Suprapubic skin (tissue), 4 donors: ENCODE results near the gene RBM43. TPM values are rescaled to one million over a fixed set of nuclear protein-coding genes. Genes with fewer than 3 reads are reported as not detected.

Source experiments
- DNase-seq, 2 donors: peaks; one replicate each; pipeline ENCODE4 v3.0.0-alpha.2; 2019; ENCODE audit warnings: low spot score in 2 of 2
- H3K27ac ChIP-seq: fragments of 200-600 bp; sonication (generic); one replicate; pipeline ENCODE4 v1.5.1; 2019
- H3K27me3 ChIP-seq: fragments of 200-600 bp; sonication (generic); one replicate; pipeline ENCODE4 v1.5.1; 2019
- H3K36me3 ChIP-seq: fragments of 200-600 bp; sonication (generic); one replicate; pipeline ENCODE4 v1.5.1; 2019
- H3K4me1 ChIP-seq: fragments of 200-600 bp; sonication (generic); one replicate; pipeline ENCODE4 v1.5.1; 2019
- H3K4me3 ChIP-seq: fragments of 200-600 bp; sonication (generic); one replicate; pipeline ENCODE4 v1.5.1; 2019; ENCODE audit warnings: mild to moderate bottlenecking
- H3K9me3 ChIP-seq: fragments of 200-600 bp; sonication (generic); one replicate; pipeline ENCODE4 v1.5.1; 2019
- EP300 ChIP-seq: sonication (generic); formaldehyde crosslinking; IDR thresholded peaks from one replicate; pipeline ENCODE4 v1.6.1; 2017; ENCODE audit warnings: antibody characterized with exemption
- POLR2A ChIP-seq, 2 donors: fragments of 450-650 bp; IDR thresholded peaks; one replicate each; pipeline ENCODE4 v1.6.1; 2017; ENCODE audit warnings: antibody characterized with exemption in 2 of 2, mild to moderate bottlenecking in 2 of 2, moderate library complexity in 2 of 2
- POLR2AphosphoS5 ChIP-seq, 3 donors: sonication (generic); formaldehyde crosslinking; IDR thresholded peaks; one replicate each; pipeline ENCODE4 v1.6.1; 2017; ENCODE audit warnings: antibody characterized with exemption in 3 of 3
- WGBS: methylation state at CpG from one replicate; pipeline ENCODE4 v1.1.5; 2018; 5-methylcytosine and 5-hydroxymethylcytosine counted together
- total RNA-seq, 4 donors: library from RNA; depleted of rRNA; stranded (reverse); fragments of >200 nt; gene quantifications; one replicate each; pipeline ENCODE4 v1.1.0, GENCODE V29; 2016
- TF ChIP-seq, protein P1 (sequence below), 2 donors: fragments of 200-600 bp in 1 of 2; fragments of 450-650 bp in 1 of 2; sonication (generic) in 1 of 2; IDR thresholded peaks; one replicate each; pipeline ENCODE4 v1.5.1; 2016 to 2019; ENCODE audit warnings: antibody characterized with exemption in 2 of 2, mild to moderate bottlenecking in 1 of 2, moderate library complexity in 1 of 2

The RBM43 gene
- total RNA-seq, 4 donors from 2014 or later = 1.9 to 5.1 (median 4.3) TPM

DNA sequence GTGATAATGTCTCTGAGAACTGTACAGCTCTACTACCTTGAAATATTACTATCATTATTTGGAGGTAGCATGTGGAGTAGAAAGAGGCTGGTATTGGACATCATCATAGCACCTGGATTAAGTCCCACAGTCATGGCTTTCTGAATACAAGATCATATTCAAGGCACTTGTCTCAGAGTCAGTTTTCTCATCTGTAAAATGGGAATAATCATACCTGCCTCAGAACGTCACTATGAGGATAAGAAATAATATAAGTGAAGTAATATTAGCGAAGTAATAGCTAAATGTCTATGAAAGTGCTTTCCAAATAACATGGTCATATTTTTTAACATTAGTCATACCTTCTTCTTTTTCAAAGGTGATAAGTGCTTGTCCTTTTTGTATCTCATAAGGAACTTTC is 16.8 kb upstream of the RBM43 start:
- H3K36me3 ChIP-seq = peaks cover 52% of the 10 kb centered on the region
- no peak for TF ChIP-seq EP300
- TF ChIP-seq, protein P1, sequence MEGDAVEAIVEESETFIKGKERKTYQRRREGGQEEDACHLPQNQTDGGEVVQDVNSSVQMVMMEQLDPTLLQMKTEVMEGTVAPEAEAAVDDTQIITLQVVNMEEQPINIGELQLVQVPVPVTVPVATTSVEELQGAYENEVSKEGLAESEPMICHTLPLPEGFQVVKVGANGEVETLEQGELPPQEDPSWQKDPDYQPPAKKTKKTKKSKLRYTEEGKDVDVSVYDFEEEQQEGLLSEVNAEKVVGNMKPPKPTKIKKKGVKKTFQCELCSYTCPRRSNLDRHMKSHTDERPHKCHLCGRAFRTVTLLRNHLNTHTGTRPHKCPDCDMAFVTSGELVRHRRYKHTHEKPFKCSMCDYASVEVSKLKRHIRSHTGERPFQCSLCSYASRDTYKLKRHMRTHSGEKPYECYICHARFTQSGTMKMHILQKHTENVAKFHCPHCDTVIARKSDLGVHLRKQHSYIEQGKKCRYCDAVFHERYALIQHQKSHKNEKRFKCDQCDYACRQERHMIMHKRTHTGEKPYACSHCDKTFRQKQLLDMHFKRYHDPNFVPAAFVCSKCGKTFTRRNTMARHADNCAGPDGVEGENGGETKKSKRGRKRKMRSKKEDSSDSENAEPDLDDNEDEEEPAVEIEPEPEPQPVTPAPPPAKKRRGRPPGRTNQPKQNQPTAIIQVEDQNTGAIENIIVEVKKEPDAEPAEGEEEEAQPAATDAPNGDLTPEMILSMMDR (IDR thresholded peaks at IDR 0.05) = no peak
- no peak for TF ChIP-seq POLR2A (IDR thresholded peaks at IDR 0.05)
- no peak for TF ChIP-seq POLR2AphosphoS5 (IDR thresholded peaks at IDR 0.05)
- peaks cover 3% of the 10 kb centered on the region for H3K4me1 ChIP-seq
- H3K27me3 ChIP-seq = no peaks in the 10 kb centered on the region
- no peak for DNase-seq
- WGBS = 100% methylated on average over 2 of the region's 2 CpGs
- no peaks in the 10 kb centered on the region for H3K9me3 ChIP-seq
- H3K4me3 ChIP-seq = no peak overlapping the region
- no peak overlapping the region for H3K27ac ChIP-seq

DNA sequence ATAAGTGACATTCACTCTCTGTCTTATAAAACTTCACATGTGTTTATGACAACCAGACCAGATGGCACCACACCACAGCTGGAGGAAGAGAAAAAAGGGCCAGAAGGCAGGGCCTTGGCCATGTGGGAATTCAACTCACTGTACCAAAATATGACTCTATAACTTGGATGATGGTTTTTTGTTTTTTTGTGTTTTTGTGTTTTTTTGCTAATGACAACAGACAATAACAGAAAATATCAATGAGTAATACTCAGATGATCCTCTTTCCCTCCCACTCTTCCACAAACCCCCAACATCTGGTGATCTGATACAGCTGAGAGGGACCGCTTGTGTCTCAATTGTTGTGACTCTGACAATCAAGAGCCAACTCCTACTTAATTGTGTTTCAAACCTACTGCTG is 15.4 kb upstream of the RBM43 start:
- H3K36me3 ChIP-seq = peaks cover 58% of the 10 kb centered on the region
- no peak overlapping the region for H3K27ac ChIP-seq
- no peak overlapping the region for H3K4me3 ChIP-seq
- TF ChIP-seq, protein P1 (IDR thresholded peaks at IDR 0.05) = no peak
- TF ChIP-seq EP300 (no peak), POLR2AphosphoS5 (IDR thresholded peaks at IDR 0.05) (no peak), POLR2A (IDR thresholded peaks at IDR 0.05) (no peak)
- no peaks in the 10 kb centered on the region for H3K9me3 ChIP-seq
- H3K4me1 ChIP-seq = peaks cover 3% of the 10 kb centered on the region
- no peaks in the 10 kb centered on the region for H3K27me3 ChIP-seq
- WGBS = 71% methylated on average over 1 of the region's 1 CpG
- DNase-seq = peak in 1 of 2 donors; percentile 80

DNA sequence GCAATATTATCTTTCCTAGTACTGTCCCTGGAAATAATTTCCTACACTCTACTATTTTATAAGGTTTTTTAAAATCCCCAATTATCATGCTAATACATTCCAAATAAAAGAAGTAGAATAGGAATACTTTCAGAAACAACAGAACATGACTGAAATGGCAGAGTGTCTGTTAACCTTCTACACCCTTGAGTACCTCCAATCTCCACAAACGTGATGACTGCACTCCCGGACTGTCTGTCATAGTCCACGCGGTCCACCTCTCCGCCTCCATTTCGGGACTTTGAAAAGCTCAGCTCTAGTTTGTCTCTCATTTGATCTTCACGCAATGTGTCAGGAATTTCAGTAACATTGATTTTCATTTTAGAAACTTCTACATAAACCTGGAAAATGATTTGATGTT is 13.6 kb upstream of the RBM43 start:
- Histone ChIP-seq H3K27ac (no peak overlapping the region), H3K4me3 (no peak overlapping the region), H3K36me3 (peaks cover 57% of the 10 kb centered on the region), H3K27me3 (no peaks in the 10 kb centered on the region), H3K9me3 (no peaks in the 10 kb centered on the region), H3K4me1 (peaks cover 3% of the 10 kb centered on the region)
- DNase-seq = no peak
- TF ChIP-seq, protein P1 (IDR thresholded peaks at IDR 0.05) = no peak
- TF ChIP-seq EP300 (no peak), POLR2A (IDR thresholded peaks at IDR 0.05) (no peak), POLR2AphosphoS5 (IDR thresholded peaks at IDR 0.05) (no peak)
- WGBS = 96% methylated on average over 7 of the region's 7 CpGs

DNA sequence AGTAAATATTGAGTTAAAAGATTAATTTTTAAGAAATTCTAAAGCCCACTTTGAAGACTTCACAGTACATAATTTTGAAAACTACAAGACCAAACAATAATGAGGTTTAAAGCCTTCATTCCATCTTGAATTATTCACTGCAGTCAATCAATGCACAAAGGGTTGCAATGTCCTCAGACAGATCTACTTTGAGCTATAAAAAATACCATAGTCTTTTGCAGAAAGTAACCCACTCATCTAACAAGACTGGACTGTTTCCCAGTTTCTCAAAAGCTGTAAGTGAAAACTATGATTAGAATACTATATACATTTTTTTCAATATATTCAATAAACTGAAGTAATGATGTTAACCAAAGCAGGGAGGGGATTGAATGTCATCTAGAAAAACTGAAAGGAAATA is 10.2 kb upstream of the RBM43 start:
- peaks cover 35% of the 10 kb centered on the region for H3K36me3 ChIP-seq

DNA sequence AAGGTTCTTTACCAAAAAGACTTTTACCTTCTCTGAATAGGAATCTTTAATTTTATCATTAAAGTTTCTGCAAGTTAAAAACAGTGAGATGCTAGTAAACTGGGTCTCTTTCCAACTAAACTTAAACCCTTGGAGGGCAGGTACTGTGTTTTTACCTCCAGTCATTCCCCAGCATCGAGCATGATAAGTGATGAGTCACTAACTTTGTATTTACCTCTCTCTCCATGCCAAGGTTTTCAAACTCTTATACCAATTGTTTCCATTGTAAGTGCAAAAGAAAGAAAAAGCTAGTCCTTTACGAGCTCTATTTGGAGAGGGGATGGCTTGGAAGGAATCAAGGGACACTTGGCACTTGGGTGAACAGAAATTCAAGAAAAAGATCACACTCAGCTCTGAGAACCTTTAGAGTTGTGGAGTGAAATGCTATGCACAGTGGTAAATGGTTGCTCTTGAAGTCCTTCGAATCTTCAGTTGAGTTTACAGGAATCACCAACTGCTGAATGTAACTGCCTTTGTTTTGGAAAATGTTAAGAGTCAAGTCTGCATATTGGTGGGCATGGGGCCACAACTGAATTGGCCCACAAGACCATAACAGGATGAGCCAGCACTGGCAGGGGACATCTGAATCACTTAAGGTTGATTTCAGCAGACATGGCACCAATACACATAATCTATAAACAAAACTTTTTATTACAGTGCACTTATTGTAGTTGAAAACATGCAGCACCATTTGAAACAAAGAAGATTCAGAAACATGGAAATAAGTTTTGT is 8.3 kb upstream of the RBM43 start:
- H3K27me3 ChIP-seq = no peaks in the 10 kb centered on the region
- H3K4me3 ChIP-seq = no peak overlapping the region
- H3K4me1 ChIP-seq = no peaks in the 10 kb centered on the region
- WGBS = 61% methylated on average over 3 of the region's 3 CpGs
- peaks cover 27% of the 10 kb centered on the region for H3K36me3 ChIP-seq
- DNase-seq = no peak
- no peak overlapping the region for H3K27ac ChIP-seq
- no peaks in the 10 kb centered on the region for H3K9me3 ChIP-seq
- TF ChIP-seq POLR2AphosphoS5 (IDR thresholded peaks at IDR 0.05) (no peak), EP300 (no peak), POLR2A (IDR thresholded peaks at IDR 0.05) (no peak)
- TF ChIP-seq, protein P1 (IDR thresholded peaks at IDR 0.05) = no peak

More for the DNA sequence above, 10.2 kb upstream of the RBM43 start:
- H3K27me3 ChIP-seq = no peaks in the 10 kb centered on the region
- H3K4me1 ChIP-seq = peaks cover 3% of the 10 kb centered on the region
- H3K9me3 ChIP-seq = no peaks in the 10 kb centered on the region
- no peak overlapping the region for H3K27ac ChIP-seq
- DNase-seq = no peak
- no peak overlapping the region for H3K4me3 ChIP-seq
- TF ChIP-seq POLR2A (IDR thresholded peaks at IDR 0.05) (no peak), POLR2AphosphoS5 (IDR thresholded peaks at IDR 0.05) (no peak), EP300 (no peak)
- TF ChIP-seq, protein P1 (IDR thresholded peaks at IDR 0.05) = no peak
